C4-2B (cell line): ENCODE data around the gene EXD3.

Experiments
- H3K27ac ChIP-seq: fragments of 450-650 bp; 2 replicates; pipeline ENCODE4 v1.5.1; 2017
- ZFX ChIP-seq: fragments of 450-650 bp; IDR thresholded peaks from 2 replicates; pipeline ENCODE4 v1.6.1; 2017
- TF ChIP-seq, protein P1 (sequence below): fragments of 450-650 bp; conservative IDR thresholded peaks from 2 replicates; pipeline ENCODE4 v1.5.1; 2017; ENCODE audit warnings: mild to moderate bottlenecking

The EXD3 gene

DNA sequence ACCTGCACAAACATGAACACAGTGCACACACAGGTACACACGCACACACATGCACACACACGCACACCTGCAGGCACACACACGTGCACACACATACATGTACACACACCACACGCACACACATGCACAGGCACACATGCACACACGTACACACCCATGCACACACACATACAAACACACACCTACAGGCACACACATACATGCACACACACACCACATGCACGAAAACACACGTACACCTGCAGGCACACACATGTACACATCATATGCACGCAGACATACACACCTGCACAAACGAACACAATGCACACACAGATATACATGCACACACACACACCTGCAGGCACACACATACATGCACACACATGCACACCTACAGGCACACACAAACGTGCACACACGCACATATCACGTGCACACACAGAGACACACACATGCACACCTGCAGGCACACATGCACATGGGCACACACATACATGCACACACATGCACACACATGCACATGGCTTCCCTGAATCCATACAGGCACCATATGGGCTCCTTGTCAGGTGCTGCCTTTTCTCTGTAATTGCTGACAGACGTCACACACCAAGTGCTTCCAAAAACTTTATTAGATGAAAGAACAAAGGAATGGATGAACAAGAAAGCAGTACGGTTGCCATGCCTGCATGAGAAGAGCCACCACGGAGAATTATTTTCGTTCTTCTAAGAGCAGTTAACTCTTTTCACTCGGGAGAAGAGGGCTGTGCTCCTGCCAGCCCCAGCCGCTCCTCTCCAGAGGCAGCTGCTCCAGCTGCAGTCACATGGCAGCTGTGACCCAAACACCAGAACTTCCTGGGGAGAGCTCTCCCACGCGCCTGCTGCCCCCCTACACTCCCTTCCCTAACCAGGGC, 57.2 kb downstream of the EXD3 start:
- TF ChIP-seq ZFX, result no peak
- TF ChIP-seq, protein P1, sequence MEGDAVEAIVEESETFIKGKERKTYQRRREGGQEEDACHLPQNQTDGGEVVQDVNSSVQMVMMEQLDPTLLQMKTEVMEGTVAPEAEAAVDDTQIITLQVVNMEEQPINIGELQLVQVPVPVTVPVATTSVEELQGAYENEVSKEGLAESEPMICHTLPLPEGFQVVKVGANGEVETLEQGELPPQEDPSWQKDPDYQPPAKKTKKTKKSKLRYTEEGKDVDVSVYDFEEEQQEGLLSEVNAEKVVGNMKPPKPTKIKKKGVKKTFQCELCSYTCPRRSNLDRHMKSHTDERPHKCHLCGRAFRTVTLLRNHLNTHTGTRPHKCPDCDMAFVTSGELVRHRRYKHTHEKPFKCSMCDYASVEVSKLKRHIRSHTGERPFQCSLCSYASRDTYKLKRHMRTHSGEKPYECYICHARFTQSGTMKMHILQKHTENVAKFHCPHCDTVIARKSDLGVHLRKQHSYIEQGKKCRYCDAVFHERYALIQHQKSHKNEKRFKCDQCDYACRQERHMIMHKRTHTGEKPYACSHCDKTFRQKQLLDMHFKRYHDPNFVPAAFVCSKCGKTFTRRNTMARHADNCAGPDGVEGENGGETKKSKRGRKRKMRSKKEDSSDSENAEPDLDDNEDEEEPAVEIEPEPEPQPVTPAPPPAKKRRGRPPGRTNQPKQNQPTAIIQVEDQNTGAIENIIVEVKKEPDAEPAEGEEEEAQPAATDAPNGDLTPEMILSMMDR, result no peak

DNA sequence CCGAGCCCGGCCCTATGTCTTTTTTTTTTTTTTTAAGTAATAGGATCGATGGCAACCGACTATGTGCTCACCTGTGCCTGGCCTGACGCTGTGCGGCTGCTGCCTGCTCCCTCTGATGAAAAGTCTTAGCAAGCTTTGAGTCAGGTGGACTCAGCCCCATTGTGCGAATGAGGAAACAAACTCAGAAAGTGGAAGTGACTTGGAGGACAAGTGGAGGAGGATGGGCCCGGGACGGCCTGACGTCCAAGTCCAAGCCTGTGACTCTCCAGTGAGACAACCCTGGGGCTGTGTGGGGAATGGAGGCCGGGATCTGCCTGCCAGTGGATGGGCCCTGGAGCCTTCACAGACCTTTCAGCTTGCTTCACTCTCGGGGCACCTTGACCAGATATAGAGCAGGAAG, 57.9 kb downstream of the EXD3 start:
- TF ChIP-seq, protein P1, result no peak
- no peak for TF ChIP-seq ZFX
- no peak overlapping the region for H3K27ac ChIP-seq

More for the DNA sequence above, 57.2 kb downstream of the EXD3 start:
- H3K27ac ChIP-seq, result no peak overlapping the region

DNA sequence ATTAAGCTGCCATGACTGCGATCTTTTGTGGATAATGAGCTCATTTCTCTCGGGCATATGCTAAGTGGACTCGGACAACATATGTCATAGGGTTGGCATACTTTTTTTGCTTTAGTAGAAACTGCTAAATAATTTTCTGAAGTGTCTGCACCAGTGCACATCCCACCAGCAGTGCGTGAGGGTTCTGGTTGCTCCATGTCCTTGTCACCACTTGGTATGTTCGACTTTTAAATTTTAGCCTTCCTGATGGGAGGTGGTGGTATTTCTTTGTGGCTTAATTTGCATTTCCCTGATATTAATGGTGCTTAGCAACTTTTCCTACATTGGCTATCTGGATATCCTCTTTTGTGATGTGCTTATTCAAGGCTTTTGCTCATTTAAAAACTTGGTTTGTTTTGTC, 63.1 kb downstream of the EXD3 start:
- H3K27ac ChIP-seq, result no peak overlapping the region
- TF ChIP-seq, protein P1, result no peak
- TF ChIP-seq ZFX, result no peak

DNA sequence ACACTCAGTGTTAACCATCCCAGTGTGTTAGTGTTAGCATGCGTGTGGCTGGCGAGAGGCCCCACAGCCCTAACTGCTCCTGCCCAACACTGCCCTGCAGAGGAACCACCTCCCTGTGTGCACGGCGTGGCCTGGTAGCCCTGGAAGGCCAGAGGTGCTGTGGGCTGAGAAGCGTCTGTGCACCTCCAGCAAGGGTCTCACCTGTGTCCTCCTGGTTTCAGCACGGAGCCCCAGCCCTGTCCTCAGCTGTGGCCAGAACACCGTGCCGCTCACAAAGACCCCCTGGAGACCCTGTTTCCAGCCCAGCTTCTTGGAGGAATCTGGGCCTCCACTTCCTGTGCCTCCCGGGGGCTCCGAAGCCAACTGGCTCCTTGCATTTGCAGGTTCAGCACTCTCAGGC, 64.8 kb downstream of the EXD3 start:
- H3K27ac ChIP-seq, result no peak overlapping the region
- TF ChIP-seq, protein P1, result no peak
- no peak for TF ChIP-seq ZFX

DNA sequence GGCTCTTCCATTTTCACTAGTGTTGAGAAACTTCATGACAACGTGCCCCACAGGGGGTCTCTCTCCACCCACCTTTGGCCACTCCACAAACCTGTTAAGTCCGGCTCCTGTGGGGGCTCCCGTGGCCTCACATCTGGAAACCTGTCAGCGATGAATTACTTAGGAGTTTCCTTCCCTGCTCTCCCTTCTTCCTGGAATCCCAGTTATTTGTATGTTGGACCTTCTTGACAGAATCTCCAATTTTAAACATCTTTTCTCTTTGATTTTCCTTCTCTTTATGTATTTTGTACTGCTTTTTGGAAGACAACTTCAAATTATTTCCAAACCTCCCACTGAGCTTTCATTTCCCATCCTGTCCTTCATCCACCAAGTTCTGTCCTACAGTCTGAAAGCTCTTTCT, 65.8 kb downstream of the EXD3 start:
- H3K27ac ChIP-seq, result no peak overlapping the region
- TF ChIP-seq, protein P1, result no peak
- no peak for TF ChIP-seq ZFX

DNA sequence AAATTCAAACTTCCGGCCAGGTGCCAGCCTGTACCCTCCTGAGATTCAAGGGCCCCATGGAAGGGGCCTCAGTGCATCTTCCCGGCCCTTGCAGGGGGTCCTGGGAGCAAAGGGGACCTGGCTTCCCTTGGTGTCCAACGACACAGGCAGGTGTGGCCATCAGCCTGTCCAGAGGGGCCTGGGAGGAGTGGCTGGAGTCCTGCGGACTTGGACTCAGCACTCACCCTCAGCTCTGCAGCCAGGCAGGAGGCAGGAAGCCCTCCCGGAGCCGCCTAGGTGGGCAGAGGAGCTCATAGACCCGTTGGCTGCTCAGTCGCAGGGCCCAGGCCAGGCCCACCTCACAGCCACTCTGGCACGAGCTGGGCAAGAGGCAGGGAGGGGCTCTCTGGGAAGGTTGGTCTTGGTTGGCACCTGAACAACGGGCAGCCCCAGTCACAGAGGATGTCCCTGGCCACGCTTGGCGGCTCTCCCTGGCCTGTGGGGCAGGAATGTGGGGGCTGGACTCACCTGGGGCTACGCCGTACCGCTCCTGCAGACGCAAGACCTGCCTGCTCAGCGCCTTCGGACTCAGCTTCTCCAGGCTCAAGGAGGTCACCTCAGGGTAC, 67.1 kb downstream of the EXD3 start:
- TF ChIP-seq, protein P1, result no peak
- TF ChIP-seq ZFX, result no peak
- no peak overlapping the region for H3K27ac ChIP-seq
